OCI-M2 (cell line): ENCODE measurements around the gene LRRC27.

Experiments
- DNase-seq: peaks from one replicate; lab custom pipeline; 2025; ENCODE audit not compliant: unreplicated experiment; lab: John Stamatoyannopoulos, UW

Gene LRRC27

GRCh38 chr10:132399117-132400035 lies 67.4 kb downstream of the LRRC27 start:
- DNase-seq: no peak

- no peak for DNase-seq
Observed at GRCh38 chr10:132400041-132400546, 68.1 kb downstream of the LRRC27 start.

- no peak for DNase-seq
Observed at GRCh38 chr10:132400547-132401151, 68.7 kb downstream of the LRRC27 start.

- no peak for DNase-seq
Observed at GRCh38 chr10:132401401-132402118, 69.6 kb downstream of the LRRC27 start.

- no peak for DNase-seq
Observed at GRCh38 chr10:132402781-132403241, 70.8 kb downstream of the LRRC27 start.

- DNase-seq: no peak
Observed at GRCh38 chr10:132403511-132404168, 71.6 kb downstream of the LRRC27 start.

GRCh38 chr10:132404169-132404880 lies 72.3 kb downstream of the LRRC27 start:
- DNase-seq: no peak

GRCh38 chr10:132404911-132405462 lies 73.0 kb downstream of the LRRC27 start:
- no peak for DNase-seq

GRCh38 chr10:132405463-132405991 lies 73.5 kb downstream of the LRRC27 start:
- DNase-seq: no peak

- no peak for DNase-seq
Observed at GRCh38 chr10:132406181-132406580, 74.2 kb downstream of the LRRC27 start.

- DNase-seq: no peak
Observed at GRCh38 chr10:132406750-132407149, 74.8 kb downstream of the LRRC27 start.

- no peak for DNase-seq
Observed at GRCh38 chr10:132407243-132407746, 75.3 kb downstream of the LRRC27 start.

GRCh38 chr10:132407846-132408278 lies 75.9 kb downstream of the LRRC27 start:
- no peak for DNase-seq

GRCh38 chr10:132408367-132408781 lies 76.4 kb downstream of the LRRC27 start:
- DNase-seq: no peak

- no peak for DNase-seq
Observed at GRCh38 chr10:132408823-132409666, 77.1 kb downstream of the LRRC27 start.

- no peak for DNase-seq
Observed at GRCh38 chr10:132409667-132410028, 77.7 kb downstream of the LRRC27 start.

- no peak for DNase-seq
Observed at GRCh38 chr10:132410056-132410778, 78.2 kb downstream of the LRRC27 start.
